NCI-H774 (cell line): Measurements from ENCODE around the gene ABHD4.
A peak's percentile ranks its signal among the peaks of the same experiment; 100 is the strongest.
"Not testable (repeated sequence)": the region's sequence is repeated elsewhere in the genome, so short reads cannot be mapped to it uniquely, and the experiment has no call there.

Experiments
- DNase-seq: peaks from one replicate; lab custom pipeline; 2025; lab: John Stamatoyannopoulos, UW

ABHD4 gene

GRCh38 chr14:22627506-22628263 is 29.6 kb downstream of the ABHD4 start:
- no peak for DNase-seq

GRCh38 chr14:22629361-22629760 is 31.3 kb downstream of the ABHD4 start:
- no peak for DNase-seq

GRCh38 chr14:22630066-22630465 is 32.0 kb downstream of the ABHD4 start:
- DNase-seq, result no peak

- no peak for DNase-seq
Measured at GRCh38 chr14:22630486-22630885, 32.4 kb downstream of the ABHD4 start.

GRCh38 chr14:22634233-22634900 is 36.3 kb downstream of the ABHD4 start:
- no peak for DNase-seq

- DNase-seq, result not testable (repeated sequence)
Measured at GRCh38 chr14:22635980-22636379, 37.9 kb downstream of the ABHD4 start.

GRCh38 chr14:22640192-22640591 is 42.1 kb downstream of the ABHD4 start:
- DNase-seq, result no peak

- no peak for DNase-seq
Measured at GRCh38 chr14:22641846-22642245, 43.7 kb downstream of the ABHD4 start.

- DNase-seq, result no peak
Measured at GRCh38 chr14:22644305-22644635, 46.2 kb downstream of the ABHD4 start, which contains the start of gene OR6J1. Gene OR6J1, minus strand, starts transcription at chr14:22644352. Its CDS starts 9,541 bp downstream, at chr14:22634811.

GRCh38 chr14:22646570-22647254 is 48.6 kb downstream of the ABHD4 start:
- no peak for DNase-seq

- no peak for DNase-seq
Measured at GRCh38 chr14:22648506-22648905, 50.4 kb downstream of the ABHD4 start.

GRCh38 chr14:22650046-22650739 is 52.1 kb downstream of the ABHD4 start:
- no peak for DNase-seq

GRCh38 chr14:22650960-22651521 is 52.9 kb downstream of the ABHD4 start:
- DNase-seq, result no peak

GRCh38 chr14:22651586-22651985 is 53.5 kb downstream of the ABHD4 start:
- DNase-seq, result no peak

GRCh38 chr14:22653012-22653621 is 55.0 kb downstream of the ABHD4 start:
- peak; percentile 23 for DNase-seq

GRCh38 chr14:22656226-22656625 is 58.1 kb downstream of the ABHD4 start:
- no peak for DNase-seq

- no peak for DNase-seq
Measured at GRCh38 chr14:22656945-22657731, 59.0 kb downstream of the ABHD4 start.

- DNase-seq, result no peak
Measured at GRCh38 chr14:22657861-22658260, 59.8 kb downstream of the ABHD4 start.

GRCh38 chr14:22658946-22659345 is 60.8 kb downstream of the ABHD4 start:
- DNase-seq, result no peak

GRCh38 chr14:22660654-22661053 is 62.6 kb downstream of the ABHD4 start:
- DNase-seq, result no peak
